HuH-7.5 (cell line): ENCODE results near the gene ACTG1.

ENCODE experiments used
- DNase-seq: peaks from one replicate; pipeline ENCODE4 v3.0.0; 2011; ENCODE audit warnings: low spot score

ACTG1 gene

GRCh38 chr17:81518113-81518784, 5.7 kb upstream of the ACTG1 start:
- DNase-seq: no peak

GRCh38 chr17:81517339-81518112, 4.9 kb upstream of the ACTG1 start:
- no peak for DNase-seq

GRCh38 chr17:81517009-81517338, 4.4 kb upstream of the ACTG1 start:
- no peak for DNase-seq

- DNase-seq: no peak
Measured at GRCh38 chr17:81516439-81516838, 3.8 kb upstream of the ACTG1 start.

GRCh38 chr17:81515530-81516041, 3.0 kb upstream of the ACTG1 start:
- no peak for DNase-seq

- no peak for DNase-seq
Measured at GRCh38 chr17:81514739-81515529, 2.3 kb upstream of the ACTG1 start.

GRCh38 chr17:81514489-81514738, 1.8 kb upstream of the ACTG1 start:
- no peak for DNase-seq

- DNase-seq: no peak
Measured at GRCh38 chr17:81513753-81514488, 1.3 kb upstream of the ACTG1 start.

GRCh38 chr17:81513372-81513752, 763 bp upstream of the ACTG1 start:
- DNase-seq: no peak

- no peak for DNase-seq
Measured at GRCh38 chr17:81511804-81512561, 616 bp downstream of the ACTG1 start.

GRCh38 chr17:81511554-81511803, 1.1 kb downstream of the ACTG1 start:
- no peak for DNase-seq

GRCh38 chr17:81510785-81511553, 1.6 kb downstream of the ACTG1 start:
- DNase-seq: no peak

- no peak for DNase-seq
Measured at GRCh38 chr17:81509972-81510784, 2.4 kb downstream of the ACTG1 start.

GRCh38 chr17:81509207-81509971, 3.2 kb downstream of the ACTG1 start:
- no peak for DNase-seq

GRCh38 chr17:81508639-81509206, 3.9 kb downstream of the ACTG1 start:
- DNase-seq: no peak

GRCh38 chr17:81503619-81504018, 9.0 kb downstream of the ACTG1 start:
- DNase-seq: no peak

- DNase-seq: no peak
Measured at GRCh38 chr17:81502471-81503017, 10.1 kb downstream of the ACTG1 start.

GRCh38 chr17:81500047-81500446, 12.6 kb downstream of the ACTG1 start:
- no peak for DNase-seq

- no peak for DNase-seq
Measured at GRCh38 chr17:81499601-81499970, 13.0 kb downstream of the ACTG1 start.
